ENCODE measurements around the gene LRIT1.

LRIT1 gene

DNA sequence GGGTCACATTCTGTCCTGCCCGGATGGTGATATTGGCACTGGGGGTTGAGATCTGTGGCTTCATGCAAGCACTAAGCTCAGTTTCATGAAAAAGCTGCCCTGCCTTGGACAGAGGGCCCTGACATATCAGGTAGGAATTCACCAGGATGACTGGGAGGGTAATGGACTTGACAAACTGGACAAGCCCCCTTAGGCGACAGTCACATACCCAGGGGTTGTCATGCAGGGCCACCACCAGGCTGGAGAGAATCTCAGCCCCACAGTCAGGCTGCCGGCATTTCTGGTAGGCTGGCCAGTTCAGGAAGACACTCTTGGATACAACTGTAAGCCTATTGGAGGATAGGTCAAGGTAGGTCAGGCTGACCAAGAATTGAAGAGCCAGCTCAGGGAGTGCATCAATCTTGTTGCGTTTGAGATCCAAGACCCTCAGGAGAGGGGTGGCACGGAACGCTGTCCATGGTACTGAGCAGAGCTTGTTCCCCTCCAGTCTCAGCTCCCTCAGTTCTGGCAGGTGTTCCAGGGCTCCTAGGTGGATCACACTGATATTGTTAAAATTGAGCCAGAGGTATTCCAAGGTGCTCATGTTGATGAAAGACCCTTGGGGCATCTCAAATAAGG is 16.8 kb downstream of the LRIT1 start:
- H3K9me3 Mint-ChIP-seq: no peaks in the 10 kb centered on the region
- no peaks in the 10 kb centered on the region for H3K4me1 Mint-ChIP-seq
- peak; percentile 79 for DNase-seq

DNA sequence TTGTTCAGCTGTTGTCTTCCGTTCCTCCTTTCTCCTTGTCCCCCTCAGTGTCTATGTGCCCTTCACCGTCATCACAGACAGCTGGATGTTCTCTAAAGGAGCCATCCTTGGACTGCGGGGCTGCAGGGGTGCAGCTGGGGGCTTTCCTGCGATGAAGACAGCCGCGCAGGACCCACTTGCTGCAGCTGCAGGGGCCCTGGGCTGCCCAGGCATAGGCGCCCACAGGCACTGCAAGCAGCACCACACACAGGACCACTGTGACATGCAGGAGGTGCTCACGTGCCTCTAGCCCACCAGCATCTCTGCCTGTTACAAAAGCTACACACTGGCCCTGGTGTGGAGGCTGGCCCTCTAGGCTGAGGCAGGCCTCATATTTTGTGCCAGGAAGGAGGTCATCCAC is 19.4 kb downstream of the LRIT1 start:
- H3K4me3 Mint-ChIP-seq: no peak overlapping the region
- H3K36me3 Mint-ChIP-seq (ENCODE audit: low read depth): no peaks in the 10 kb centered on the region
- no peak overlapping the region for H3K27ac Mint-ChIP-seq
- H3K4me1 Mint-ChIP-seq: no peaks in the 10 kb centered on the region
- TF ChIP-seq, protein P1, sequence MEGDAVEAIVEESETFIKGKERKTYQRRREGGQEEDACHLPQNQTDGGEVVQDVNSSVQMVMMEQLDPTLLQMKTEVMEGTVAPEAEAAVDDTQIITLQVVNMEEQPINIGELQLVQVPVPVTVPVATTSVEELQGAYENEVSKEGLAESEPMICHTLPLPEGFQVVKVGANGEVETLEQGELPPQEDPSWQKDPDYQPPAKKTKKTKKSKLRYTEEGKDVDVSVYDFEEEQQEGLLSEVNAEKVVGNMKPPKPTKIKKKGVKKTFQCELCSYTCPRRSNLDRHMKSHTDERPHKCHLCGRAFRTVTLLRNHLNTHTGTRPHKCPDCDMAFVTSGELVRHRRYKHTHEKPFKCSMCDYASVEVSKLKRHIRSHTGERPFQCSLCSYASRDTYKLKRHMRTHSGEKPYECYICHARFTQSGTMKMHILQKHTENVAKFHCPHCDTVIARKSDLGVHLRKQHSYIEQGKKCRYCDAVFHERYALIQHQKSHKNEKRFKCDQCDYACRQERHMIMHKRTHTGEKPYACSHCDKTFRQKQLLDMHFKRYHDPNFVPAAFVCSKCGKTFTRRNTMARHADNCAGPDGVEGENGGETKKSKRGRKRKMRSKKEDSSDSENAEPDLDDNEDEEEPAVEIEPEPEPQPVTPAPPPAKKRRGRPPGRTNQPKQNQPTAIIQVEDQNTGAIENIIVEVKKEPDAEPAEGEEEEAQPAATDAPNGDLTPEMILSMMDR (IDR thresholded peaks at IDR 0.05): no peak
- H3K9me3 Mint-ChIP-seq: no peaks in the 10 kb centered on the region
- H3K27me3 Mint-ChIP-seq (ENCODE audit: low read depth, poor library complexity): peaks cover 18% of the 10 kb centered on the region
- no peak for DNase-seq

More for the DNA sequence above, 16.8 kb downstream of the LRIT1 start:
- Mint-ChIP-seq H3K27me3 (ENCODE audit: low read depth, poor library complexity) (peaks cover 17% of the 10 kb centered on the region), H3K36me3 (ENCODE audit: low read depth) (no peaks in the 10 kb centered on the region), H3K27ac (no peak overlapping the region), H3K4me3 (no peak overlapping the region)
- TF ChIP-seq, protein P1 (IDR thresholded peaks at IDR 0.05): no peak

DNA sequence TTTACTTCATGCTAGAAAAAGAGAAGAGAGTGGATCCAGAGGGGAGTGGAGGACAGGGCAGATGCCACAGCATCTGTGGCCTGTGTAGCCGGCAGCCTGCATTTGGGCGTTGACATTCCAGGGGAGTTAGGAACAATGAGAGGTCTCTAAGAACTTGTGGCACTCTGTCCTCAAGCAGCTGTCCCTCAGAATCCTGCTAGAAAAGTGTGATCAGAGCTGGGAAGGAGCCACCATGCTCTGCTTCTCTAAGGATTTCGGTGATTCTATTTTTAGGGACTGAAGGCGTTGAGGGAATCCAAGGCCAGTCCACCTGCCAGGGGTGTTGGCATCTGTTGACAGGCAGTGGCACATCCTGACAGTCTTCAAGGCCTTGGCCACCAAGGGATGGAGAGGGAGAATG is 23.6 kb downstream of the LRIT1 start:
- no peaks in the 10 kb centered on the region for H3K9me3 Mint-ChIP-seq
- TF ChIP-seq, protein P1 (IDR thresholded peaks at IDR 0.05): no peak
- H3K4me3 Mint-ChIP-seq: no peak overlapping the region
- H3K27me3 Mint-ChIP-seq (ENCODE audit: low read depth, poor library complexity): peaks cover 9% of the 10 kb centered on the region
- DNase-seq: no peak
- H3K4me1 Mint-ChIP-seq: no peaks in the 10 kb centered on the region
- no peaks in the 10 kb centered on the region for H3K36me3 Mint-ChIP-seq (ENCODE audit: low read depth)
- H3K27ac Mint-ChIP-seq: no peak overlapping the region

DNA sequence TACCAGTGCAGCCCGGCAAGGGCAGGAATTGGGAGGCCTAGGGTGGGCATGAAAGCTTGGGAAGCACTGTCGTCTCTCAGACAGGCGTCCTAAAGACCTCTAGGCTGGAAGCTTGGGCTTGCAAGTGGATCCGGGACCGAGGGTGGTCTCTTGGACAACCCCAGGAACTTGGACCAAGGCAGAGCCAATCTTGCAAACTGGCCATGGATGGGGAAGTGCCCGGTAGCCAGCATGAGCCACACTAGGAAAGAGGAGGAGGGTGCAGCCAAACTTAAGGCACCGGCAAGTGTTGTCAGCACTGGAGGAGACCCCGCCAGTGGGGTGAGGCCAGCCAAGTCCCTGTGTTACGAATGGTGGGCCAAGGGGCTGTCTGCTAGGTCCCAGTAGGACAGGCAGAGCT is 24.5 kb downstream of the LRIT1 start:
- TF ChIP-seq, protein P1 (IDR thresholded peaks at IDR 0.05): no peak
- H3K27me3 Mint-ChIP-seq (ENCODE audit: low read depth, poor library complexity): peaks cover 9% of the 10 kb centered on the region
- no peaks in the 10 kb centered on the region for H3K9me3 Mint-ChIP-seq
- H3K27ac Mint-ChIP-seq: no peak overlapping the region
- H3K4me1 Mint-ChIP-seq: no peaks in the 10 kb centered on the region
- DNase-seq: no peak
- H3K36me3 Mint-ChIP-seq (ENCODE audit: low read depth): no peaks in the 10 kb centered on the region
- no peak overlapping the region for H3K4me3 Mint-ChIP-seq

DNA sequence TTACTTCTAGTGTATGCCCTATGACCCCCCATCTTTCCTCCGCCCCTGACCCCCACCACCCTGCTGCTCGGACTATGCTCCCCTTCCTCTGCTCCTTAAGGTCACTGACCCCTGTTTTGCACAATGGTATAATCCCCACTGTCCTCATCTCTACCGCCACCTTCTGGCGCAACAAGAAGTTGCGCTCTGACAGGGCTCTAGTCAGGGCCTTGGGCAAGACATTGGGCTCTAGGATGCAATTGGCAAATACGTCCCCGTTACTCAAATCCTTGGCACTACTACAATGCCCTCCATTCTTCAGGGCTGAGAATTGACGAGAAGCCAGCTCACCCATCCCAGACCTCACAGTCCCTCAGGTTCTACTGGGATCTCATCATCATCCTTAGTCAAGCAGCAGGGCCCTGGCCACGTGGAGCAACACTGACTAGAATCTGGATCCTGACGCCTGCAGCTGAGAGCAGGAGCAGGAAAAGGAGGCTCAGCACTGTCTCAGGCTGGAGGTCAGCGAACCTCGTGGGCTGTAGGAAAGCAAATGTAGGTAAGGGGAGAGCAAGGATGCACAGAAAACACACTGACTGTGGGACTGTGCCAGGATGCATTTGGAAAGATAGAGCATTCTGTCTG is 26.6 kb downstream of the LRIT1 start:
- H3K27ac Mint-ChIP-seq: no peak overlapping the region
- H3K4me1 Mint-ChIP-seq: no peaks in the 10 kb centered on the region
- H3K36me3 Mint-ChIP-seq (ENCODE audit: low read depth): no peaks in the 10 kb centered on the region
- TF ChIP-seq, protein P1 (IDR thresholded peaks at IDR 0.05): peak; percentile 28
- no peak overlapping the region for H3K4me3 Mint-ChIP-seq
- peaks cover 9% of the 10 kb centered on the region for H3K27me3 Mint-ChIP-seq (ENCODE audit: low read depth, poor library complexity)
- no peaks in the 10 kb centered on the region for H3K9me3 Mint-ChIP-seq
- peak; percentile 16 for DNase-seq

DNA sequence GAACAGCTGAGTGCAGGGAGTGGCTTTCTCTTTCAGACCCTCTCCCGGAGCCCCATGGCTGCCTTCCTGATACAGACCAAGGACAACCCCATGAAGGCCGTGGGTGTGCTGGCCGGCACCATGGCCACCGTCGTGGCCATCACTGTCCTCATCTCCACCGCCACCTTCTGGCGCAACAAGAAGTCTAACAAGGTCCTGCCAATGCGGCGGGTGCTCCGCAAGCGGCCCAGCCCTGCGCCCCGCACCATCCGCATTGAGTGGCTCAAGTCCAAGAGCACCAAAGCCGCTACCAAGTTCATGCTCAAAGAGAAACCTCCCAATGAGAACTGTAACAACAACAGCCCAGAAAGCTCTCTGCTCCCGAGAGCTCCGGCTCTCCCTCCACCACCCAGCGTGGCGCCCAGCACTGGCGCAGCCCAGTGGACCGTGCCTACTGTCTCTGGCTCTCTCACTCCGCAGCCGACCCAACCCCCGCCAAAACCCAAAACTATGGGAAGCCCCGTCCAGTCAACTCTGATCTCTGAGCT is 27.2 kb downstream of the LRIT1 start:
- Mint-ChIP-seq H3K27me3 (ENCODE audit: low read depth, poor library complexity) (peaks cover 7% of the 10 kb centered on the region), H3K36me3 (ENCODE audit: low read depth) (no peaks in the 10 kb centered on the region), H3K9me3 (no peaks in the 10 kb centered on the region), H3K27ac (no peak overlapping the region), H3K4me3 (no peak overlapping the region), H3K4me1 (no peaks in the 10 kb centered on the region)
- DNase-seq: no peak
- TF ChIP-seq, protein P1 (IDR thresholded peaks at IDR 0.05): no peak
